GM19025 (cell line): ENCODE measurements around the gene THRB.

Experiments used
- ATAC-seq: cut with Tn5 transposase; IDR thresholded peaks from one replicate; pipeline ENCODE4 v1.9.1; 2021; ENCODE audit warnings: mild to moderate bottlenecking, low read depth, moderate library complexity; ENCODE audit not compliant: unreplicated experiment

THRB gene

GRCh38 chr3:24323272-24323671, 171.4 kb downstream of the THRB start:
- no peak for ATAC-seq

GRCh38 chr3:24320601-24321000, 174.0 kb downstream of the THRB start:
- ATAC-seq: no peak

GRCh38 chr3:24318677-24319287, 175.9 kb downstream of the THRB start:
- no peak for ATAC-seq

- ATAC-seq: no peak
These were observed 177.7 kb downstream of the THRB start for GRCh38 chr3:24316887-24317383.

- no peak for ATAC-seq
These were observed 178.7 kb downstream of the THRB start for GRCh38 chr3:24315971-24316370.

- ATAC-seq: no peak
These were observed 179.3 kb downstream of the THRB start for GRCh38 chr3:24315356-24315755.

GRCh38 chr3:24311881-24312280, 182.8 kb downstream of the THRB start:
- no peak for ATAC-seq

GRCh38 chr3:24310887-24311286, 183.8 kb downstream of the THRB start:
- no peak for ATAC-seq

GRCh38 chr3:24306518-24306917, 188.1 kb downstream of the THRB start:
- ATAC-seq: no peak

GRCh38 chr3:24305795-24306467, 188.7 kb downstream of the THRB start:
- no peak for ATAC-seq

GRCh38 chr3:24303057-24303754, 191.4 kb downstream of the THRB start:
- no peak for ATAC-seq

- ATAC-seq: no peak
These were observed 192.3 kb downstream of the THRB start for GRCh38 chr3:24302396-24302795.

- ATAC-seq: no peak
These were observed 193.7 kb downstream of the THRB start for GRCh38 chr3:24300949-24301348.

- no peak for ATAC-seq
These were observed 194.6 kb downstream of the THRB start for GRCh38 chr3:24299806-24300626.

- ATAC-seq: no peak
These were observed 195.3 kb downstream of the THRB start for GRCh38 chr3:24299246-24299805.

- no peak for ATAC-seq
These were observed 198.0 kb downstream of the THRB start for GRCh38 chr3:24296441-24297205.

GRCh38 chr3:24294150-24294549, 200.5 kb downstream of the THRB start:
- ATAC-seq: no peak

GRCh38 chr3:24291646-24292045, 203.0 kb downstream of the THRB start:
- ATAC-seq: no peak

- ATAC-seq: no peak
These were observed 204.1 kb downstream of the THRB start for GRCh38 chr3:24290596-24290995.
